Liver (tissue), 9 donors: ENCODE measurements around the gene TCFL5. TPM values are rescaled to one million over a fixed set of nuclear protein-coding genes. Genes with fewer than 3 reads are reported as not detected.

Experiments used
- DNase-seq: peaks from one replicate; pipeline ENCODE4 v3.0.0-alpha.2; 2017; ENCODE audit warnings: low spot score
- H3K27ac ChIP-seq, 2 donors: one replicate each; pipeline ENCODE4 v1.7.0; 2013; ENCODE audit warnings: inconsistent platforms in 2 of 2, low read length in 2 of 2, control low read depth in 1 of 2, low read depth in 1 of 2, mild to moderate bottlenecking in 1 of 2
- H3K27me3 ChIP-seq, 4 donors: one replicate each; pipeline versions ENCODE4 v1.6.1 to v1.7.0; 2013; ENCODE audit warnings: low read length in 3 of 4, inconsistent platforms in 1 of 4, mild to moderate bottlenecking in 1 of 4, moderate library complexity in 1 of 4; ENCODE audit not compliant: control insufficient read depth in 4 of 4, insufficient read depth in 4 of 4
- H3K36me3 ChIP-seq, 4 donors: one replicate each; pipeline versions ENCODE4 v1.6.1 to v1.7.0; 2013; ENCODE audit warnings: low read length in 3 of 4, mild to moderate bottlenecking in 3 of 4, low read depth in 1 of 4, moderate library complexity in 1 of 4; ENCODE audit not compliant: control insufficient read depth in 4 of 4, insufficient read depth in 3 of 4
- H3K4me1 ChIP-seq, 4 donors: one replicate each; pipeline versions ENCODE4 v1.6.1 to v1.7.0; 2013; ENCODE audit warnings: low read length in 3 of 4, mild to moderate bottlenecking in 3 of 4, moderate library complexity in 1 of 4; ENCODE audit not compliant: control insufficient read depth in 4 of 4, insufficient read depth in 4 of 4
- H3K4me3 ChIP-seq, 3 donors: one replicate each; pipeline versions ENCODE4 v1.6.1 to v1.7.0; 2013; ENCODE audit warnings: low read length in 3 of 3, control low read depth in 1 of 3, low read depth in 1 of 3, mild to moderate bottlenecking in 1 of 3
- H3K9ac ChIP-seq, 2 donors: one replicate each; pipeline ENCODE4 v1.7.0; 2013; ENCODE audit warnings: low read length in 2 of 2, mild to moderate bottlenecking in 2 of 2, moderate library complexity in 2 of 2, control low read depth in 1 of 2, low read depth in 1 of 2
- H3K9me3 ChIP-seq, 4 donors: one replicate each; pipeline versions ENCODE4 v1.6.1 to v1.7.0; 2013; ENCODE audit warnings: low read length in 3 of 4; ENCODE audit not compliant: control insufficient read depth in 4 of 4
- ATF3 ChIP-seq: IDR thresholded peaks from 2 replicates; pipeline ENCODE4 v1.6.1; 2016; ENCODE audit warnings: antibody characterized with exemption
- CTCF ChIP-seq: fragments of 150-350 bp; IDR thresholded peaks from 2 replicates; pipeline ENCODE4 v1.5.1; 2017; ENCODE audit warnings: improper control_type of control experiment, low read depth, low read length; ENCODE audit not compliant: missing input control
- EGR1 ChIP-seq, 2 donors: IDR thresholded peaks; 2 replicates each; pipeline ENCODE4 v1.6.1; 2016 to 2018; ENCODE audit warnings: antibody characterized with exemption in 2 of 2, low read depth in 2 of 2
- FOXA1 ChIP-seq: IDR thresholded peaks from 2 replicates; pipeline ENCODE4 v1.6.1; 2016; ENCODE audit warnings: antibody characterized with exemption
- GABPA ChIP-seq, 2 donors: IDR thresholded peaks in 1 of 2; conservative IDR thresholded peaks in 1 of 2; 2 replicates each; pipeline ENCODE4 v1.6.1; 2016; ENCODE audit warnings: antibody characterized with exemption in 2 of 2, mild to moderate bottlenecking in 1 of 2, moderate library complexity in 1 of 2
- HNF4A ChIP-seq, 2 donors: conservative IDR thresholded peaks; 2 replicates each; pipeline ENCODE4 v1.6.1; 2016; ENCODE audit warnings: antibody characterized with exemption in 2 of 2, mild to moderate bottlenecking in 2 of 2
- HNF4G ChIP-seq: IDR thresholded peaks from 2 replicates; pipeline ENCODE4 v1.6.1; 2016; ENCODE audit warnings: antibody characterized with exemption
- JUND ChIP-seq, 2 donors: IDR thresholded peaks; 2 replicates each; pipeline ENCODE4 v1.6.1; 2016; ENCODE audit warnings: antibody characterized with exemption in 2 of 2
- NR2F2 ChIP-seq: IDR thresholded peaks from 2 replicates; pipeline ENCODE4 v1.6.1; 2016; ENCODE audit warnings: antibody characterized with exemption
- RAD21 ChIP-seq, 2 donors: IDR thresholded peaks; 2 replicates each; pipeline ENCODE4 v1.6.1; 2016; ENCODE audit warnings: antibody characterized with exemption in 2 of 2, mild to moderate bottlenecking in 2 of 2
- REST ChIP-seq: IDR thresholded peaks from 2 replicates; pipeline ENCODE4 v1.6.1; 2016; ENCODE audit warnings: antibody characterized with exemption, mild to moderate bottlenecking
- RXRA ChIP-seq, 2 donors: IDR thresholded peaks; 2 replicates each; pipeline ENCODE4 v1.6.1; 2017 to 2018; ENCODE audit warnings: antibody characterized with exemption in 2 of 2, mild to moderate bottlenecking in 1 of 2
- SP1 ChIP-seq: IDR thresholded peaks from 2 replicates; pipeline ENCODE4 v1.6.1; 2018; ENCODE audit warnings: antibody characterized with exemption, mild to moderate bottlenecking
- TAF1 ChIP-seq: conservative IDR thresholded peaks from 2 replicates; pipeline ENCODE4 v1.6.1; 2016; ENCODE audit warnings: antibody characterized with exemption, mild to moderate bottlenecking
- YY1 ChIP-seq: IDR thresholded peaks from 2 replicates; pipeline ENCODE4 v1.6.1; 2016; ENCODE audit warnings: antibody characterized with exemption, mild to moderate bottlenecking
- WGBS: extraction: QIAGEN DNeasy Blood & Tissue Kit; methylation state at CpG from one replicate; pipeline ENCODE4 v1.1.7; 2013; 5-methylcytosine and 5-hydroxymethylcytosine counted together
- polyA plus RNA-seq, 2 donors: library from polyadenylated mRNA; stranded (reverse) in 1 of 2; unstranded in 1 of 2; fragments of 200-250 nt in 1 of 2; fragments of >200 nt in 1 of 2; fragmentation: Nextera tagmentation in 1 of 2; extraction: Ambion mirVana in 1 of 2; gene quantifications; one replicate each; pipeline versions ENCODE4 v1.2.1 to v1.2.3, GENCODE V29; 2013 to 2015
- total RNA-seq, 2 donors: library from RNA; depleted of rRNA; stranded (reverse); fragments of >200 nt; gene quantifications; one replicate each; pipeline ENCODE4 v1.2.3, GENCODE V29; 2014
- TF ChIP-seq, protein P1 (sequence below): IDR thresholded peaks from 2 replicates; pipeline ENCODE4 v1.6.1; 2016; ENCODE audit warnings: antibody characterized with exemption
- donor health status: healthy.
- donor health status: healthy.
- donor health status: healthy.
- donor health status: healthy.
- donor health status: healthy.

TCFL5 gene
- total and polyA plus RNA-seq, 4 donors = 0.79 to 3.8 (median 2.2) TPM

GRCh38 chr20:62802026-62802712, 59.5 kb downstream of the TCFL5 start:
- H3K9me3 ChIP-seq = no peaks in the 10 kb centered on the region
- H3K36me3 ChIP-seq = peaks cover 0 to 15% (median 10%) of the 10 kb centered on the region in 4 donors
- no peak overlapping the region for H3K27ac ChIP-seq
- WGBS = 93% methylated on average over 22 of the region's 22 CpGs
- peaks cover 20 to 53% (median 37%) of the 10 kb centered on the region in 4 donors for H3K4me1 ChIP-seq
- DNase-seq = no peak
- H3K4me3 ChIP-seq = no peak overlapping the region
- no peaks in the 10 kb centered on the region for H3K27me3 ChIP-seq
- no peak overlapping the region for H3K9ac ChIP-seq
- TF ChIP-seq EGR1 (IDR thresholded peaks at IDR 0.05; ENCODE audit: low read depth in 2 of 2) (no peak), HNF4G (no peak), YY1 (no peak), NR2F2 (no peak), JUND (IDR thresholded peaks at IDR 0.05) (no peak), RXRA (IDR thresholded peaks at IDR 0.05) (no peak), SP1 (no peak), FOXA1 (no peak), ATF3 (no peak), HNF4A (conservative IDR thresholded peaks at IDR 0.05) (no peak), RAD21 (IDR thresholded peaks at IDR 0.05) (no peak), CTCF (no peak), GABPA (IDR thresholded peaks at IDR 0.05 in 1 of 2, conservative IDR thresholded peaks at IDR 0.05 in 1 of 2) (no peak), REST (no peak)
- TF ChIP-seq, protein P1, sequence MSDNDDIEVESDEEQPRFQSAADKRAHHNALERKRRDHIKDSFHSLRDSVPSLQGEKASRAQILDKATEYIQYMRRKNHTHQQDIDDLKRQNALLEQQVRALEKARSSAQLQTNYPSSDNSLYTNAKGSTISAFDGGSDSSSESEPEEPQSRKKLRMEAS = no peak

GRCh38 chr20:62801284-62802010, 60.2 kb downstream of the TCFL5 start:
- TF ChIP-seq, protein P1 = no peak
- TF ChIP-seq TAF1 (no peak), HNF4G (no peak)
- Histone ChIP-seq H3K27me3 (no peaks in the 10 kb centered on the region), H3K9ac (no peak overlapping the region), H3K9me3 (no peaks in the 10 kb centered on the region), H3K36me3 (peaks cover 0 to 15% (median 10%) of the 10 kb centered on the region in 4 donors), H3K4me3 (no peak overlapping the region), H3K4me1 (peaks cover 17 to 50% (median 34%) of the 10 kb centered on the region in 4 donors), H3K27ac (no peak overlapping the region)
- 86% methylated on average over 15 of the region's 15 CpGs for WGBS
- DNase-seq = no peak
